Fibroblast of skin of right quadriceps (primary cell): ENCODE measurements around the gene LPGAT1.
"Not testable (repeated sequence)": the region's sequence is repeated elsewhere in the genome, so short reads cannot be mapped to it uniquely, and the experiment has no call there.

ENCODE experiments used
- DNase-seq: peaks from one replicate; pipeline ENCODE4 v3.0.0-alpha.2; 2013

The LPGAT1 gene

DNA sequence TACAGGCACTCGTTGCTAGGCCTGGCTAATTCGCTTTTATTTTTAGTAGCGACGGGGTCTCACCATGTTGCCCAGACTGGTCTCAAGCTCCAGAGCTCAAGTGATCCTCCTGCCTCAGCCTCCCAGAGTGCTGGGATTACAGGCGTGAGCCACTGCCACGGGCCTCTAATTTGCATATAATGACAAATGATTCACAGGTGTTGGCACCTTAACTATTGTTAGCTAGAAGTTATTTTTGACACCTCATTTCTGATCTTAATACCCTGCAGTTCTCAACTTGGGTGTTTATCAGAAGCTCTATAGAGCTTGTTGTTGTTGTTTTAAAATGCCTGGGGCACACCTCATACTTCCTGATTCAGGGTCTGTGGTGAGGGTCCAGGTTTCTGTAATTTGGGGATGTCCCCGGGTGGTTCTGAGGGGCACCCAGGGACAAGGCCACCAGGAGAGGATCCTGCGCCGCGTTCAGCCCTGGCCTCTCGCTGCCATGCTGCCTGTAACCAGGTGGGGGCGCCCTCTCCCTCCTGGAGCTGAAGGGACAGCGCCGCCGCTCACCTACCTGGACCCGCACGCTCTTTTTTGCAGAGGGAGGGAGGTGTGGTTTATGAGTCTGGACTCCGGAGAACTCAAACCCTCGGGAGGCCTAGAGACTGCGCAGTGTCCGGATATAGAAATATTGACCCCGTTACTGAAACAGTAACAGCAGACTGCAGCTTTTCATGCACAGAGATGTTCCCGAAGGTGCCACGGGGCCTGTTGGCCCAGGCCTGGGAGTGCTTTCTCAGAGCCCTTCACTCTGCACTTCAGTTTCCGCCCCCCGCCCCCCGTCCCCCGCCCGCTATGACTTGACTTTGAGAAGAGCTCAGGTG lies 132.2 kb downstream of the LPGAT1 start:
- peak; percentile 35 for DNase-seq

DNA sequence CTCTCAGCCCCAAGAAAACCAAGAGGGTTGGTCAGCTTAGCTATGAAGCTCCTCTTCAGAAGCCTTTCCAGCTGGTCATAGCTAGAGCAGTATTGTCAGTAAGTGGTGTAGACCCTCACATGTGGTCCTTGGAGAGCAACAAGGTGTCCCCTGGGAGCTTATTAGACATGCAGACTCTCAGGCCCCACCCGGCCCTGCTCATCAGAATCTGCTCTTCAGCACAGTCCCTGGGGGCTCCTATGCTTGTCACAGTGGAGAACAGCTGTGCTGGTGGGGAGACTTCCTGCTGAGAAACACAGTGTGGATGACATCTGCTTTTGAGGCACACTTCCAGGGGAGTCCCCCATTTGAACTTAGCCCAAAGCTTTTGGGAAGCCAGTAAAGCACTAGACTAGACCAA lies 133.2 kb downstream of the LPGAT1 start:
- DNase-seq, result no peak

DNA sequence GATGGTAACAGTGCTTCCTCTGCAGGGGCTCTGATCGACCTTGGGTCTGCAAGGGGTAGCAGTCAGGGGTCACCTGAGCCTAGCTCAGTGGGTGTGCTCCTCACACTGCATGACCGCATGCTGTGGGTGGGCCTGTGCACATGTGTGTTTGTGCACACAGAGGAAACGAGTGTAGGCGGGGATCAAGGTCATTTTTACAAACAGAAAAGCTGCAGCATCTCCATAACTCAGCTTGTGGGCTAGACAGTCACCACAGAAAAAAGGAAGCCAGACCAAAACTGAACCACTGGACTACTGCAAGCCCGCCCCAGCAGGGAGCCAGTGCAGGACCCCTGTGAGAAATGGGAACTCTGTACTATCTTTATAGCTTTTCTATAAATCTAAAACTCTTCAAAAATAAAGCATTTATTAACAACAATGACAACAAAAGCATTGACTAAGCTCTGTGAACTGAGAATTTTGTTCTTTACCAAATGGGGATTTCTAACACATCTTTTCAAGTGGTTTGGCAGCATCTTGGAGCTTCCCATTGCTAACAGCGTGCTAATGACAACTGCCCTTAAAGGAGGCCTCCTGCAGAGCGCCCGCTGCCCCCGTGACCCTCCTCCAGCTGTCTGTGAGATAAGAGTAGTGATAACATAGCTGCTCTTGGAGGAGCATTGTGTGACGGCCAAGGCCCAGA lies 135.3 kb downstream of the LPGAT1 start:
- no peak for DNase-seq

DNA sequence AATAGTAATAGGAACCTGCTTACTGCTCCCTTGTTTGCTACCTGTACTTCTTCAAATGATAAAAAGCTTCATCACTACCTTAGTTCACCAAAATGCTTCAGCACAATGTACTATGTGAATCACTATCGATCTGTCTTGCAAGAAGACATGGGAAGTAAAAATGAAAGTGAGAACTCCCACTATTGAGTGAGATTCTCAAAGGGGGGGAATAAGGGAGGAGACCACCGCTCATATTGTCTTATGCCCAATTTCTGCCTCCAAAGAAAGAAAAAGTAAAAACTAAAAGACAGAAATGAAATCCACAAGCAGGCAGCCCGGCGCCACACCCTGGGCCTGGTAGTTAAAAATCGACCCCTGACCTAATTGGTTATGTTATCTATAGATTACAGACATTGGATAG lies 136.7 kb downstream of the LPGAT1 start:
- not testable (repeated sequence) for DNase-seq
